ENCODE measurements around the gene PRIM2.
"Not testable (repeated sequence)": the region's sequence is repeated elsewhere in the genome, so short reads cannot be mapped to it uniquely, and the experiment has no call there.

PRIM2 gene

GRCh38 chr6:57317060-57317943 lies at the start of gene PRIM2:
Gene PRIM2, plus strand, starts transcription at chr6:57317630. Its CDS starts 816 bp downstream, at chr6:57318446.
- peak; percentile 84 for DNase-seq

- DNase-seq: no peak
These were observed 49.2 kb upstream of the PRIM2 start for GRCh38 chr6:57268294-57268640.

- DNase-seq: not testable (repeated sequence)
These were observed 43.2 kb upstream of the PRIM2 start for GRCh38 chr6:57274113-57274824.

- DNase-seq: no peak
These were observed 42.0 kb upstream of the PRIM2 start for GRCh38 chr6:57275384-57275783.

- no peak for DNase-seq
These were observed 40.5 kb upstream of the PRIM2 start for GRCh38 chr6:57276946-57277345.

- DNase-seq: no peak
These were observed 38.9 kb upstream of the PRIM2 start for GRCh38 chr6:57278570-57278969.

GRCh38 chr6:57279013-57279412 lies 38.4 kb upstream of the PRIM2 start:
- DNase-seq: no peak

- no peak for DNase-seq
These were observed 34.3 kb upstream of the PRIM2 start for GRCh38 chr6:57283106-57283505.

- DNase-seq: no peak
These were observed 33.4 kb upstream of the PRIM2 start for GRCh38 chr6:57283911-57284455.

- not testable (repeated sequence) for DNase-seq
These were observed 29.3 kb upstream of the PRIM2 start for GRCh38 chr6:57288136-57288535.

GRCh38 chr6:57293472-57293871 lies 24.0 kb upstream of the PRIM2 start:
- not testable (repeated sequence) for DNase-seq

- no peak for DNase-seq
These were observed 22.5 kb upstream of the PRIM2 start for GRCh38 chr6:57294862-57295445.

- DNase-seq: no peak
These were observed 19.9 kb upstream of the PRIM2 start for GRCh38 chr6:57297505-57297904.

- DNase-seq: no peak
These were observed 18.7 kb upstream of the PRIM2 start for GRCh38 chr6:57298741-57299140.

GRCh38 chr6:57301757-57302156 lies 15.7 kb upstream of the PRIM2 start:
- no peak for DNase-seq

- DNase-seq: no peak
These were observed 15.0 kb upstream of the PRIM2 start for GRCh38 chr6:57302477-57302876.

GRCh38 chr6:57303931-57304681 lies 13.3 kb upstream of the PRIM2 start:
- no peak for DNase-seq

GRCh38 chr6:57305107-57305506 lies 12.3 kb upstream of the PRIM2 start:
- DNase-seq: no peak

- DNase-seq: no peak
These were observed 11.7 kb upstream of the PRIM2 start for GRCh38 chr6:57305761-57306160.

- DNase-seq: no peak
These were observed 11.2 kb upstream of the PRIM2 start for GRCh38 chr6:57306273-57306672.

GRCh38 chr6:57307850-57308249 lies 9.6 kb upstream of the PRIM2 start:
- DNase-seq: no peak

- DNase-seq: not testable (repeated sequence)
These were observed 8.7 kb upstream of the PRIM2 start for GRCh38 chr6:57308755-57309154.

All from NCI-H1105 (cell line).